HFF-Myc (cell line): ENCODE results near the gene SLC1A4.

Experiments
- DNase-seq: peaks from one replicate; pipeline ENCODE4 v3.0.0-alpha.2; 2011; ENCODE audit warnings: low read depth; ENCODE audit errors: extremely low read depth
- H3K4me3 ChIP-seq: replicated peaks from 2 replicates; pipeline ENCODE4 v1.5.1; 2011; ENCODE audit warnings: low read depth, mild to moderate bottlenecking, control low read depth, low read length
- TF ChIP-seq, protein P1 (sequence below): IDR thresholded peaks from 2 replicates; pipeline ENCODE4 v1.5.1; 2012; ENCODE audit warnings: mild to moderate bottlenecking, low read depth, low read length, control low read depth; ENCODE audit errors: missing control alignments

The SLC1A4 gene

DNA sequence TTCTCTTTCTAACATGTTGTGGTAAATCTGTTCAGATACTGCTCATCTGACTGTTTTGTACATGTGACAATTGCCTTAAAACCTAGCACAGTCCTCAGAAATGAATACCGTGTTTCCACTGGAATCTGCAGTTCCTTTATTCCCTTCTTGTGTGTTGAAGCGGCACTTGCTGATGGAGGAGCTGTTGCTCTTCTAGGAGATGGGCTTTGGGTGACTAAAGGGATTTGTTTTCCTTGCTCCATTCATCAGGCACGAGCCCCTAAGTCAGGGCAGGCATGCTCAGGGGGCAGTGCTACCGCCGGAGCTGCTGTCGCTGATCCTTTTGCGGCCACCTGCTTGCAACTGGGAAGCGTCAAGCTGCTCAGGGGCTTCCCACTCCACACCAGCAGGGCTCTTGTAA is 34.5 kb downstream of the SLC1A4 start:
- DNase-seq, result no peak
- TF ChIP-seq, protein P1, sequence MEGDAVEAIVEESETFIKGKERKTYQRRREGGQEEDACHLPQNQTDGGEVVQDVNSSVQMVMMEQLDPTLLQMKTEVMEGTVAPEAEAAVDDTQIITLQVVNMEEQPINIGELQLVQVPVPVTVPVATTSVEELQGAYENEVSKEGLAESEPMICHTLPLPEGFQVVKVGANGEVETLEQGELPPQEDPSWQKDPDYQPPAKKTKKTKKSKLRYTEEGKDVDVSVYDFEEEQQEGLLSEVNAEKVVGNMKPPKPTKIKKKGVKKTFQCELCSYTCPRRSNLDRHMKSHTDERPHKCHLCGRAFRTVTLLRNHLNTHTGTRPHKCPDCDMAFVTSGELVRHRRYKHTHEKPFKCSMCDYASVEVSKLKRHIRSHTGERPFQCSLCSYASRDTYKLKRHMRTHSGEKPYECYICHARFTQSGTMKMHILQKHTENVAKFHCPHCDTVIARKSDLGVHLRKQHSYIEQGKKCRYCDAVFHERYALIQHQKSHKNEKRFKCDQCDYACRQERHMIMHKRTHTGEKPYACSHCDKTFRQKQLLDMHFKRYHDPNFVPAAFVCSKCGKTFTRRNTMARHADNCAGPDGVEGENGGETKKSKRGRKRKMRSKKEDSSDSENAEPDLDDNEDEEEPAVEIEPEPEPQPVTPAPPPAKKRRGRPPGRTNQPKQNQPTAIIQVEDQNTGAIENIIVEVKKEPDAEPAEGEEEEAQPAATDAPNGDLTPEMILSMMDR, result no peak
- H3K4me3 ChIP-seq, result no peak overlapping the region

DNA sequence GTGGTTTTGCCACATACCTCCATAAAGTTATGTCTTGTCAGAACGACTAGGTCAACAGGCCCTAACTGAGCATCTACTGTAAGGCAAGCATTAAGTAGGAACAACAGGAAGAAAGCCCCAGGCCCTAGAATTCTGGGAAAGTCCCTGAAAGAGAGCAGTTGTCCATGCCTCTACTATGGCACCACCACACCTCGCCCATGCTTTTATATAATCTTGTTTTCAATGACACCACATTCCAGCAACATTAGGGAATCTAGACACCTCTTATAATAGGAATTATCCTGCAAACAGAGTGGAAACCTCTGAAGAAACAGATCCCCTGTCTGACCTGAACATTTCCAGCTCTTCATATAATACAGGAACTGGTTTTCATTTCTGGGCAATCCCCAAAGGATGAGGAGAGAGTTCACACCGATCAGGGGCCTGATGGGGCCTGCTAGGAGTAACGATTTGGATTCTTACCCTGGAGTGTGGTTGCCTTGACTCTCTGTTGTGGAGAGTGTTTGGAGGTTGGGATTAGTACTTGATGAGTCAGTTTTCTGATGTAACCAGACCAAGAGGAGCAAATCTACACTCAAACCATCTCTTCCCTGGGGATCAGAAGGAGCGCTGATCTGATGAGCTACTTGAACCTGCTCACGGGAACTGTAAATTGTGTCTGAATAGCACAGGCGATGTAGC is 35.1 kb downstream of the SLC1A4 start:
- TF ChIP-seq, protein P1, result no peak
- no peak for DNase-seq
- no peak overlapping the region for H3K4me3 ChIP-seq

DNA sequence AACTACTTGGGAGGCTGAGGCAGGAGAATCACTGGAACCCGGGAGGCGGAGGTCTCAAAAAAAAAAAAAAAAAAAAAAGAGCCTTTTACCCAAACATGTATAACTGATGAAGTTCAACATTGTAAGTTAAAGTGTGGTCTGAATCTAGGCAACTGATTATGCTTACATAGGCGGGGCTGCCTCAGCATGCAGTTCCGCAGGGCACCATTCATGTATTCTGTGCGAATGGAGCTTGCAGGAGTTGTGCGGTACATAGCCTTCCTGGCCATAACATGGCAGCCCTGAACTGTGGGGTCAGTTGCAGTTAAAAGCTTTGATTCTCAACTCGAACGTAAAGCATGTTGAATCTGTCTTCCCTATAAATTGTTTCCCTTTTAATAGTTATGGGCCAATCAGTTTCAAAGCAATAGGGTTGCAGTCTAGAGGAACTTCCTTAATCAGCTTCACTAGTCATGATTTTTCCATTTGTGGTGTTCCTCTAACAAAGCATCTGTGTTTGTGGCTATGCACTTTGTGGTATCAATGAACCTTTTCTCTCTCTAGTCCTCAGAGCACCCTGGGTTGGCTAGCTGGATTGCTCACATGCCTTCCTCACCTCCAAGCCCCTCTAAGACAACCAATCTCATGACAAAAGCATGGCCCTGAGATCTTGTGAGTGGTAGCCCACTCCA is 36.4 kb downstream of the SLC1A4 start:
- no peak for DNase-seq
- TF ChIP-seq, protein P1, result no peak
- no peak overlapping the region for H3K4me3 ChIP-seq

DNA sequence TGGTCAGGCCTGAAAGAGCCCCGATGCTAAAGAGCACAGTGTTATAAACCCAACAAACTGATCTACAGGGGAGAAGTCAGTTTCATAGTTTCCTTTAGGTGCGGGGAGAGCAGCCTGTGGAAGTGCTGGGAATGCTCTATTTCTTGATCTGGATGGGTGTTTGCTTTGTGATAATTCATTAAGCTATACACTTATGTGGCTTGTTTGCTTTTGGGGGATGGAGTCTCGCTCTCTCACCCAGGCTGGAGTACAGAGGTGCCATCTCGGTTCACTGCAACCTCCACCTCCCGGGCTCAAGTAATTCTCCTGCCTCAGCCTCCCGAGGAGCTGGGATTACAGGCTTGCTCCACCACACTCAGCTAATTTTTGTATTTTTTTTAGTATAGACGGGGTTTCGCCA is 37.0 kb downstream of the SLC1A4 start:
- TF ChIP-seq, protein P1, result no peak
- H3K4me3 ChIP-seq, result no peak overlapping the region
- DNase-seq, result no peak

DNA sequence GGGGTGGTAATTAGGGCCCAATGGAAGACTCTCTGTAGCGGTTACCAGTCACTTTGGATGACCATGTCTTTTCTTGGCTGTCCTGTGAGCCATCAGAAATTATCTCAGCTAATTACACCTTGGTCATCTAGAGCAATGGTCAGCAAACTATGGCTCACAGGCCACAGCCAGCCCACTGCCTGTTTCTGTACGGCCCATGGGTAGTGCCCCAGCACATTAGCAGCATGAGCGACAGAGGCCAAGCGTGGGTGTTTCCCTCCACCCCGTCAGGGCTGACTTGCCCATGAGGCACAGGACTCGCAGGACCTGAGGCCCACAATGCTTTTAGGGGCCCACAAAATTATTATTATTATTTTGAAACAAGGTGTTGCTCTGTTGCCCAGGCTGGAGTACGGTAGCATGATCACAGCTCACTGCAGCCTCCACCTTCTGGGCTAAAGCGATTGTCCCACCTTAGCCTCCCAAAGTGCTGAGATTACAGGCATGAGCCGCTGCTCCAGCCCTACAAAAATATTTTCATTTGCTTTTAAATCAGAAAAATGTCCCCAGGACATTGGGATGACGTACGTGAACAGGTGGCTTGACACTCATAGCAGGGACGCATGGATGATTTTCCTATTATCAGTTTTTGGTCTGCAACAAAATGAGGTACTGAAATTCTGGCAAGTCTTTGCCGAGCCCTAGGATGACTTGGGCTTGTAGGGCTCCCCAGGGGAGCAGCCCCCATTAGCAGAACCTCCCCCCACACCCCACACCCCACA is 37.7 kb downstream of the SLC1A4 start:
- DNase-seq, result no peak
- TF ChIP-seq, protein P1, result no peak
- H3K4me3 ChIP-seq, result no peak overlapping the region

DNA sequence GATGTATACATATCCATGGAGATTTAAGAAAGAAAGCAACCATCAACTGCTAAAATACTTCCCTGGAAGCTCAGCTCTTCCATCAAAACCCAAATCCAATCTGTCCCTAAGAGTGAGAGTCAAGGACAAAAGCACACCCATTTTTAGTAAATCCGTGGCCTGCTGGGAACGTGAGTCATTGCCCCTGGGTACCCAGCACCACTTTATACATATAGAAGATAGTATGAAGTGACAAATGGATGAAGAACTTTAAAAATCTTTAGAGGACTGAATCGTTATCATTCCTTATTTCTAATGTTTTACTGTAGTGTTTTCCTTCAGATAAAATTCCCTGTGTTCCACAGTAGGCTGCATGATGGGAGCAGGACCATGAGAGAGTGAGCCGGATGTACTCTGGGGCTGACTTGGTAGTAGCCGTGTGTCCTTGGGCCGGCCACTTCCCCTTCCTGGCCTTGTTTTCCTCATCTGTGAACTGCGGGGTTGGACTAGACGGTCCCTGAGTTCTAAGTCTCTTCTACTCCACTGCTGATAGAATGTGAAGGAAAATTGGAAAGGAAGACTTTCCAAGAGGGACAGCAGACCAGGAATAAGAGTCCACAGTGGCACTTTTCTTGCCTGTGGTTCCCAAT is 38.5 kb downstream of the SLC1A4 start:
- TF ChIP-seq, protein P1, result no peak
- DNase-seq, result no peak
- no peak overlapping the region for H3K4me3 ChIP-seq
